Parathyroid adenoma (tissue), 2 donors: ENCODE measurements around the gene LPIN1.

Source experiments
- H2AFZ ChIP-seq: fragments of 300-600 bp; sonication (generic); one replicate; pipeline ENCODE4 v1.7.0; 2017; ENCODE audit warnings: antibody characterized with exemption, mild to moderate bottlenecking
- H3K27ac ChIP-seq: fragments of 300-600 bp; sonication (generic); one replicate; pipeline ENCODE4 v1.7.0; 2017
- H3K27me3 ChIP-seq: fragments of 300-600 bp; sonication (generic); one replicate; pipeline ENCODE4 v1.7.0; 2017; ENCODE audit warnings: low read length; ENCODE audit not compliant: control insufficient read depth, insufficient read depth
- H3K36me3 ChIP-seq: fragments of 300-600 bp; sonication (generic); one replicate; pipeline ENCODE4 v1.7.0; 2017; ENCODE audit warnings: low read length; ENCODE audit not compliant: control insufficient read depth, insufficient read depth
- H3K4me1 ChIP-seq: fragments of 300-600 bp; sonication (generic); one replicate; pipeline ENCODE4 v1.7.0; 2017; ENCODE audit warnings: control low read depth
- H3K4me2 ChIP-seq: fragments of 300-600 bp; sonication (generic); one replicate; pipeline ENCODE4 v1.7.0; 2017; ENCODE audit warnings: low read length
- H3K4me3 ChIP-seq: fragments of 300-600 bp; sonication (generic); one replicate; pipeline ENCODE4 v1.7.0; 2017; ENCODE audit warnings: low read depth, low read length
- H3K79me2 ChIP-seq: fragments of 300-600 bp; sonication (generic); one replicate; pipeline ENCODE4 v1.7.0; 2017; ENCODE audit warnings: control low read depth
- H3K9ac ChIP-seq: fragments of 300-600 bp; sonication (generic); one replicate; pipeline ENCODE4 v1.7.0; 2017; ENCODE audit warnings: mild to moderate bottlenecking
- H3K9me3 ChIP-seq: fragments of 300-600 bp; sonication (generic); one replicate; pipeline ENCODE4 v1.7.0; 2017; ENCODE audit warnings: low read length; ENCODE audit not compliant: control insufficient read depth
- CTCF ChIP-seq: fragments of 300-600 bp; sonication (generic); IDR thresholded peaks from one replicate; pipeline ENCODE4 v1.7.0; 2017; ENCODE audit warnings: antibody characterized with exemption, mild to moderate bottlenecking
- donor health status: primary hyperparathyroidism.

LPIN1 gene

DNA sequence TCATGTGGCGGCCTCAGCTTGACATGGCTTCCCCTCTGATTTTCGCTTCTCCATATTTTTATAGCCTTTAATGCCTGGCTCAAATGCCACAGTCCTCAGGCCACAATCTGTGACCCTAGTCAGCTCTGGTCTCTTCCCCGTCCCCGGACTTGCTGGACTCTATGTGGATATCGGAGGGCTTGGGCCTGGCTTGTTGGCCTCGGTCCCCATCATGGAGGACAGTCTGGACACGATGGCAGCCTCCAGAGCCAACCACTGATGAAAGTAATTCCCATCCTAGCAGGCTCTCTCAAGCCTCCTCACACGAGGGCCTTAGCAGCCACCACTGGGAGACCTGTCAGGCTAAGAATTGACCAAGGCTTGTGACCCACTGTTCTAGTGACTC lies 61.6 kb downstream of the LPIN1 start:
- H3K4me1 ChIP-seq, result peaks cover 27% of the 10 kb centered on the region
- H3K36me3 ChIP-seq, result no peaks in the 10 kb centered on the region
- H3K4me2 ChIP-seq, result no peak overlapping the region
- no peaks in the 10 kb centered on the region for H3K9me3 ChIP-seq
- no peak overlapping the region for H2AFZ ChIP-seq
- TF ChIP-seq CTCF, result no peak
- H3K9ac ChIP-seq, result no peak overlapping the region
- H3K79me2 ChIP-seq, result no peaks in the 10 kb centered on the region
- H3K27me3 ChIP-seq, result no peaks in the 10 kb centered on the region
- no peak overlapping the region for H3K27ac ChIP-seq
- no peak overlapping the region for H3K4me3 ChIP-seq

DNA sequence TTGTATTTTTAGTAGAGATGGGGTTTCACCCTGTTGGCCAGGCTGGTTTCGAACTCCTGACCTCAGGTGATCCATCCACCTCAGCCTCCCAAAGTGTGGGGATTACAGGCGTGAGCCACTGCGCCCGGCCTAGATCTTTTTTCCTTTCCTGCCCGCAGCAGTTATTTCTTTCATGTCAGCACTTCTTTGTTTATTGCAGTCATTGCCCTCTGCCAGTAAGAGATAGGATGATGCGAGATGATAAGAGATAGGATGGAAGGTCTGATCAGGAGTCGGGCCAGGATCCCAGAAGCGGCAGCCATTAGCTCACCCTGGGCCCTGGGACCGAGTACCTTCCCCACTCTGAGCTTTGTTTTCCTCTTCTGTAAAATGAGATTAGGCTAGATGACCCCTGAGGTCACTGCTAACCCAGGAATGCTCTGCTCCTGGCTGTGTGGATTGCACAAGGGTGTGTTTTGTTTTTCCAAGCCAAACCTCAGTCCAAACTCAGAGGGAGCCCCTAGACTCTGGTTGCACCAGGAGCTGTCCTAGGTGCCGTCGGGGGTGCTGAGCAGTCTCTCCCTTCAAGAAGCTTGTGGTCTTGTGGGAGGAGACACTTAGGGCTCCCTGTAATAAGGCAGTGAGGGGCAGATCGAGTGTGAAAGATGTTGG lies 63.3 kb downstream of the LPIN1 start:
- Histone ChIP-seq H3K4me2 (no peak overlapping the region), H3K4me1 (peaks cover 27% of the 10 kb centered on the region), H3K27me3 (no peaks in the 10 kb centered on the region), H3K36me3 (no peaks in the 10 kb centered on the region), H3K27ac (peak overlapping the region; percentile 68), H3K79me2 (no peaks in the 10 kb centered on the region), H3K4me3 (no peak overlapping the region), H3K9me3 (no peaks in the 10 kb centered on the region), H3K9ac (no peak overlapping the region), H2AFZ (peak overlapping the region; percentile 57)
- TF ChIP-seq CTCF, result no peak

DNA sequence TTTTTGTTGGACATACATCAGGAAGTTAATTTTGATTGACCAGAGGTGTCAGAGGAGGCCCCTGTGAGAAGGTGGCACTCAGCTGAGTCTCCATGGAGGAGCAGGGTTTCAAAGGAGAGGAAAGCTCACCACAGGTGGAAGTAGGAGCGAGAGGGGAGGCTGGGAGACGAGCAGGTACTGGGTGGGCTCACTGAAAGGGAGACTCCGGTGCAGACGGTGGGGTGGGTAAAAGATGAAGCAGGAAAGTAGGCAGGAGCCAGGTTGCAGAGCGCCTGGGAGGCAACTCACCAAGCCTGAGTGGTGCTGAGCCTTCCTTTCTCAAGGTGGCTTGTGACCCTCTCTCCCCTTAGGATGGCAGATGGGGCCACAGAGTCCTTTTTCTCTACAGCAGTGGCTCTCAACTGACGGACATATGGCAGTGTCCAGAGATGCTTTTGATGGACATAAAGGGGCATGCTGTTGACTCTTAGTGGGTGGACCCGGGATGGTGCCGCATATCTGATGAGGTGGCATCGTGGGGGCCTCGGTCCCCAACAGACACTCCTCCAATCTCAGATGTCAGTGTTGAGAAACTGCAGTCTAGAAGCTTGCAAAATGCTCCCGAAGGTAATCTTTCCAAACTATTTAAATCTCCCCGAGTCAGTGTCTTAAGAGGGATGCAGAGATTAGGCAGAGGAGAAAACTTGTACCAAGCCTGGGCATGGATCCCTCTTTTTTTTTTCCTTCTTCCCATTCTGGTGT lies 64.0 kb downstream of the LPIN1 start:
- no peaks in the 10 kb centered on the region for H3K79me2 ChIP-seq
- H3K27ac ChIP-seq, result peak overlapping the region; percentile 68
- H3K4me3 ChIP-seq, result no peak overlapping the region
- H3K9ac ChIP-seq, result no peak overlapping the region
- TF ChIP-seq CTCF, result no peak
- peak overlapping the region; percentile 57 for H2AFZ ChIP-seq
- H3K4me1 ChIP-seq, result peaks cover 27% of the 10 kb centered on the region
- H3K9me3 ChIP-seq, result no peaks in the 10 kb centered on the region
- H3K36me3 ChIP-seq, result no peaks in the 10 kb centered on the region
- H3K4me2 ChIP-seq, result no peak overlapping the region
- H3K27me3 ChIP-seq, result no peaks in the 10 kb centered on the region

GRCh38 chr2:11811036-11811654 lies 64.7 kb downstream of the LPIN1 start:
- H3K4me1 ChIP-seq, result peaks cover 27% of the 10 kb centered on the region
- no peaks in the 10 kb centered on the region for H3K9me3 ChIP-seq
- H3K79me2 ChIP-seq, result no peaks in the 10 kb centered on the region
- no peak overlapping the region for H3K4me2 ChIP-seq
- no peak overlapping the region for H2AFZ ChIP-seq
- no peaks in the 10 kb centered on the region for H3K36me3 ChIP-seq
- H3K9ac ChIP-seq, result no peak overlapping the region
- H3K27ac ChIP-seq, result peak overlapping the region; percentile 68
- no peak overlapping the region for H3K4me3 ChIP-seq
- no peak for TF ChIP-seq CTCF
- H3K27me3 ChIP-seq, result no peaks in the 10 kb centered on the region
